Activated T-cell treated with anti-CD3 and anti-CD28 coated beads, Interleukin-2, amount 50 U/mL, for 48 hours (primary cell): Measurements from ENCODE around the gene PTPRR.
A peak's percentile ranks its signal among the peaks of the same experiment; 100 is the strongest.

Experiments
- DNase-seq, 2 experiments: peaks; one replicate each; pipeline ENCODE4 v3.0.0-alpha.2; 2020

The PTPRR gene

GRCh38 chr12:70590051-70590450, 330.5 kb downstream of the PTPRR start:
- peak; percentile 72 for DNase-seq
